T-helper 1 cell (primary cell): ENCODE results near the gene PLOD1.
"Not testable (repeated sequence)": the region's sequence is repeated elsewhere in the genome, so short reads cannot be mapped to it uniquely, and the experiment has no call there.

Source experiments
- DNase-seq, 5 donors: peaks; one replicate each; pipeline ENCODE4 v3.0.0-alpha.2; 2012 to 2020
- total RNA-seq, 4 donors: gene quantifications; one replicate each; lab custom pipeline; 2026; lab: John Stamatoyannopoulos, UW

The PLOD1 gene
- total RNA-seq, result 1.3 to 3.8 (median 2.6) reads per million in 4 donors

DNA sequence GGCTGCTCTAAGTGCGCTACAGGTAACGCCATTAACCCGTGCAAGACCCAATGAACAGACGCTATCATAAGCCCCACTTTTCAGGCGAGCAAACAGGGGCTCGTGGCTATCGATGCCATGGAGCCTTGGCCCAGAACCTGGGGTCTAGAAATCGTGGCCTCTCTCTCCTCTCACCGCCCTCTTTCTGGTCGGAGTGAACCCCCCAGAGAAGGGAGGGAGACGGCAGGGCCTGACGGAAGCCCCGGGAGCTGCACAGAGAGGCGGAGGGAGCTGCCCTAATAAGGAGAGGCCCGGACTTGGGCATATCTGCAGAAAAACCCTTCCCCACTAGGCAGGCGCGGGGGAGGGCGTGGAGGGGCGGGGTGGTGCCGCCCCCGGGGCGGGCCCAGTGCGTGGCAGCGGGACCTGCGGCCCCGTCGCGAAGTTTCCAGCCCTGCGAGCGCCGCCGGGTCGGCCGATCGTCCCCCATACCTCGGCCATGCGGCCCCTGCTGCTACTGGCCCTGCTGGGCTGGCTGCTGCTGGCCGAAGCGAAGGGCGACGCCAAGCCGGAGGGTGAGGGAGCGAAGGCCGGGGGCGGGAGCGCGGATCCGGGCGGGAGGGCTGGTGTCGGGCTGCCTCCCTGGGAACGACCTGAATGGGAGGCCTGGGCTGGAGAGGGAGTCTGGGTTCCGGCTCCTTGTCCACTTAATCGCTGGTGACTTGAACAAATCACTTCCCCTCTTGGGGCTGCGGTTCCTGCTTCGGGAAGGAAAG lies at the start of gene PLOD1:
Gene PLOD1, plus strand, starts transcription at position 416 of the 755 bp plus-strand sequence. Its CDS starts 63 bp downstream, at position 479.
- peak; percentile 70 to 90 (median 79) for DNase-seq

DNA sequence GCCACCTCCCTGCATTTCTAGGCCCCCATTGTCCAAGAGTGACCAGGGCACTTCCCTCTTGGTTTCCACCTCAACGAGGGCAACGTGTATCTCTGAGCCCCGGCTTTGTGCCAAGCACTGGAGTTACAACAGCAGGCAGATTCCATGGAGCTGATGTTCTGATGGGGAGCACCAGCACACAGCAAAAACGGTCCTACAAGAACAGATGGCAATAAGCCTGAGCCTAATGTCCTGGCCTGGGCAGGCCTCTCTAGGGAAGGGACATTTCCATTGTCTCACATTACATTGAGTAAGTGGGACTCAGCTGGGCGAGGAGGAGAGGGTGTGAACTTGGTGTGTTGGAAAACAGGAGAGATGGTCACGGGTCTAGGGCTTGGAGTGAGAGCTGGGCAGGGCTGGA lies 48.6 kb upstream of the PLOD1 start:
- no peak for DNase-seq

- no peak for DNase-seq
These were observed 47.4 kb upstream of the PLOD1 start for GRCh38 chr1:11886986-11887665.

DNA sequence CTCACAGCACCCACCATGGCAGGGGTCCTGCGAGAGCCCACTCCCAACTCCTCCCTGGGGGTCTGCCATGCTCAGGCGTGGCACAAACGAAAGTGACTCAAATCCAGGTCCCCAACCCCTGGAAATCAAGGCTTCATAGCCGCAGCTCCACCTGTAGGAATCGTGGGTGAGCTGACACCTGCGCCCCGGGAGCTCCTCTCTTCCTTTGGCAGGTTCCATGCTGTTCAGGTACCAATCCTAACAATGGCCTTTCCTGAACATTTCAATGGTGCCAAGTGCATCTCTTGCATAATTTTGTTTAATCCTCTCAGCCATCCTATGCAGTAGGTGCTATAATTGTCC lies 46.9 kb upstream of the PLOD1 start:
- DNase-seq, result no peak

DNA sequence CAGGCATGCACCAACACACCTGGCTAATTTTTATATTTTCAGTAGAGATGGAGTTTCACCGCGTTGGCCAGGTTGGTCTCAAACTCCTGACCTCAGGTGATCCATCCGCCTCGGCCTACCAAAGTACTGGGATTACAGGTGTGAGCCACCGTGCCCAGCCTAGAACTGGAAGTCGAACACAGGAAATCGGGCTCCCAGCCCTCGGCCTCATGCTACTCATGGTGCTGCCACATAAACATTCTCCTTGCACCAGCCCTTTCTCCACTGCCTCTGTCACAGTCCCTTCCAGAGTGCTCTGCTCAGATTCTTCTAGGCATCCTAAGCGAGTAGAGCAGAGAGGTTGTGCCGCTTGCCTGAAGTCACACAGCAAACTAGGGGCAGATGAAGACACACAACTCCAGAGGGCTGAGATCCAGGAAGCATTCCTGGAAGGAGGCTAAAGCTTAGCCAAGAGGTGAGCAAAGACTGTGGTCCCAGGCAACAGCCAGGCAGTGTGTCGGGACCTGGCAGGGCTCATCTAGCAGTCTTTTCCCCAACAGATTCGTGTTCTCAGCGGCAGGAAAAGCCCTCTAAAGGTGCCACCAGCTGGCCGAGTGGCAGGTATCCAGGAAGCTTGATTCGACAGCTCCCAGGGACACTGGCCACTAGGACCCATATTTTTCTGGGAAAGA lies 46.2 kb upstream of the PLOD1 start:
- no peak for DNase-seq

- no peak for DNase-seq
These were observed 45.7 kb upstream of the PLOD1 start for GRCh38 chr1:11888877-11889208.

DNA sequence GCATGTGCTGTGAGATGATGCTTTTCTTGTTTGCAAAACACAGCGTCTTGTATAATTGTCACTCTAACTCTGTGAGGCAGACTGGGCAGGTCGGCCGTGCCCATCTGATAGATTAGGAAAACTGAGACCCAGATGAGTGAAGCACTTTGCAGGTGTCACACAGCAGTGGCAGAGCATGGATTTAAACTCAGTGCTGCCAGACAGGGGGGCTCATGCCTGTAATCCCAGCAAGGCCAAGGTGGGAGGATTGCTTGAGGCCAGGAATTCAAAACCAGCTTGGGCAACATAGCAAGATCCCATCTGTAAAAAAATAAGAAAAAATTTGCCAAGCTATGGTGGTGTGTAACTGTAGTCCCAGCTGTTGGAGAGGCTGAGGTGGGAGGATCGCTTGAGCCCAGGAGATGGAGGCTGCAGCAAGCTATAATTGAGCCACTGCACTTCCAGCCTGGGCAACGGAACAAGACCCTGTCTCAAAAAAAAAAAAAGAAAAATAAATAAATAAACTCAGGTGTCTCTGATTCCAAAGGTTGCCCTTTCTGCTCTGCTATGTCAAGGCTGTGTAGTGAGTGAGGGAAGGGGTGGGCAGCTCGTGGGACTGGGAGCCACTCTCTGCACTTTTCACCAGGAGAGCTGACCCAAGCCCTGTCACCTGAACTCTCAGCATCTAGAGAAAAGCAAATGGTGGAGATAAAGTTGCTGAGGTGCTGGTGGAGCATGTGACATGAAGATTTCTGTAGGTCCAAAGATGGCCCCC lies 42.9 kb upstream of the PLOD1 start:
- DNase-seq, result no peak

- DNase-seq, result peak; percentile 36 to 65 (median 52)
These were observed 40.6 kb upstream of the PLOD1 start for GRCh38 chr1:11893907-11894251.

DNA sequence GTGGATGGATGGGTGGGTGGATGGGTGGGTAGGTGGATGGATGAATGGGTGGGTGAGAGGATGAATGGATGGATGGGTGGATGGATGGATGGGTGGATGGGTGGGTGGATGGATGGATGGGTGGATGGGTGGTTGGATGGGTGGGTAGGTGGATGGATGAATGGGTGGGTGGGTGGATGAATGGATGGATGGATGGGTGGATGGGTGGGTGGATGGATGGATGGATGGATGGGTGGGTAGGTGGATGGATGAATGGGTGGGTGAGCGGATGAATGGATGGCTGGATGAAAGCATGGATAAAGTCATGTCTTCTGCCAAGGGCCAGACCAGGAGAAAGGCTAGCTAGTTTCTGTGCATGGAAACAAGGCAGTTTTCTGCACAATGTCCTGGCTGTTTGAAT lies 40.0 kb upstream of the PLOD1 start:
- not testable (repeated sequence) for DNase-seq

DNA sequence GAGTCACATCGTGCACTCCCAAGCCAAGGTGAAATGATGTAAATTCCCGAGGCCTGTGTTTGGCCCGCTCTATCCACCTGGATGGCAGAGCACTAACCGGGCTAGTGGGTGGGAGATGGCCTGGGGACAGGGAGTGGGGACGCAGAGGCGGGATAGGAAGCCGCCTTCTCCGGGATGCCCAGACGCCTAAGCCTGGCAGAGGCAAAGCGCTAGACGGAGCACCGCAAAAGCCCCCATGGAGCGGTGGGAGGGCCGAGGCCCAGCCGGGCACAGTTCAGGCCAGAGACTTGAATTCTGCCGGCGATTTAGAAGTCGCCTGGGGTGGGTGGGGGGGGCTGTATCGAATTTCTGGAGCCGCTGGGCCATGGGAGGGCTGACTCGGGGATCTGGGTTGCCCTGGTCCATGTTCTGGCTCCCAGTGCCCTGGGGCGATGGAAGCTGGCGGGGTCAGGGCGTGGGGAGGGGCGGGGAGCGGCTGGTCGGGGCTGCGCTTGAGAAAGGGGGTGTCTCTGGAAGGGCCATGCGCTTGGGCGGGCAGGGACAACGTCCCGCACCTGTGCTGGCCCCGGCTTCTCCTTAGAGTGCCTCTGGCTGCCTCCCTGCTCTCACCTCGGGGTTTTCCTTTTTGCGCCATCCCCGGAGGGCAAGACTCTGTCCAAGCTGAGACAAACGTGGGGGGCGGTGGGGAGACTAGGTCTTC lies 36.3 kb upstream of the PLOD1 start:
- no peak for DNase-seq

- DNase-seq, result no peak
These were observed 35.6 kb upstream of the PLOD1 start for GRCh38 chr1:11898831-11899467.

GRCh38 chr1:11901446-11901845 lies 33.1 kb upstream of the PLOD1 start:
- not testable (repeated sequence) for DNase-seq

DNA sequence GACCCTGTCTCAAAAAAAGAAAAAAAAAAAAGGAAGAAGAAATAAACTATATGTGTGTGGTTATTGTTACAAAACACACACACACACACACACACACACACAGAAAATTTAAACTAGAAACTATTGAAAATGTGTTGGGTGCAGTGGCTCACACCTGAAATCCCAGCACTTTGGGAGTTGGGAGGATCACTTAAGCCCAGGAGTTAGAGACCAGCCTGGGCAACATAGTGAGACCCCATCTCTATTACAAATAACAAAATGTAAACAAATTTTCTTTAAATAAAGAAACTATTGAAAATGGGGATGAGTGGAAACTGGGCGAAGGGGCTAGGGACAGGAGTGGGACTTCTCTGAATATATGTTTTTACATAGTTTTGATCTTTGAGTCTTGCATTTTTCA lies 31.3 kb upstream of the PLOD1 start:
- DNase-seq, result no peak

DNA sequence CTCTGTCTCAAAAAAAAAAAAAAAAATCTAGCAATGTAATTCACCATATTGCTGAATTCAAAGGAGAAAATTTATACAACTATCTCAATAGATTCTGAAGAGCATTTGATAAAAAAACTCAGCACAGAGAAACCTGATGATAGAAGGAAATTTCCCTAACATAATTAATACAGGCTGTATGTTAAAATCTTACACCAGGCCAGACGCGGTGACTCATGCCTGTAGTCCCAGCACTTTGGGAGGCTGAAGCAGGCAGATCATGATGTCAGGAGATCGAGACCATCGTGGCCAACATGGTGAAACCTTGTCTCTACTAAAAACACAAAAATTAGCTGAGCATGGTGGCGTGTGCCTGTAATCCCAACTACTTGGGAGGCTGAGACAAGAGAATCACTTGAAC lies 30.4 kb upstream of the PLOD1 start:
- not testable (repeated sequence) for DNase-seq

- no peak for DNase-seq
These were observed 29.5 kb upstream of the PLOD1 start for GRCh38 chr1:11904978-11905377.

DNA sequence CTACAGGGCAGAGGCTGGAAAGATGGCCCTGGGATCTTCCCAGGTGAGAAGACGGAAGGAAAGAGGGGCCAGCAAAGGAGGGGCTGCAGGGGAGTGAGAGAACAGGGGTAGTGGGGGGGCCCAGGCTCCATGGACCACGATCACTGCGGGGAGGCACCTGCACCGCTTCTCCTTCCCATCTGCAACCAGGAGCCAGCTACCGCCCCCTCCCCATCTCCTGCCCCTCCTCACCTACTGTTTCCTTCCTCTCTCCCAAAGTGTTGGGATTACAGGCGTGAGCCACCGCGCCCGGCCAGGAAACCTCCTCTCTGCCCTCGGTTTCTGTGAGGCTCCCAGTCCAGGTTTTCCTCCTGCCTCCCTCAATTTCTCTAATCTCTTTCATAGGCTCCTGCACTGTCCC lies 27.6 kb upstream of the PLOD1 start:
- DNase-seq, result no peak

- peak; percentile 82 to 96 (median 86) for DNase-seq
These were observed 27.0 kb upstream of the PLOD1 start for GRCh38 chr1:11907275-11908094.

DNA sequence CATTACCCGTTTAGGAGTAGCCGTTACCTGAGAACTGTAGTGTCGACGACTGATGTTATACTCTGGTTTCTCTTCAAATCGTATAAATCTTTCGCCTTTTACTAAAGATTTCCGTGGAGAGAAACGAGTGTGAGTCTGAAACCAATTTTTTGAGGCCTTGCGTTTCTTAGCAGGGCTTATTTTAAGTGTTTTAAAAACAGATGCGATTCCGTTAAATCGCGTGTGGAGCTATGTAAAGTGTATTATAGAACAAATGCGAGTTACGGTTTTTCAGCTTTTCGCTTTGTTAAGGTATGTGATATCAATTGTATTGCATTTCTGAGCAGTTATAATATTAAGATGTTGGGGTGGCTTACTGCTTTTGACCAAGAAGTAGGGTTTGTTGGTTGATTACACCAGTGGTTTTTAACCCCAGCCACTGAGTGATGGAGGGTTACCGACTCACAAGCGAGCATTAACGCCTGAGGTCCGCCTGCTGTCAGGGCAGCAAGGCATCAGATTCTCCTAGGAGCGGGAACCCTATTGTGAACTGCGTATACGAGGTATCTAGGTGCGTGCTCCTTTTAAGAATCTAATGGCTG lies 26.3 kb upstream of the PLOD1 start:
- DNase-seq, result peak in 4 of 5 donors; percentile 39 to 95 (median 58)

- not testable (repeated sequence) for DNase-seq
These were observed 23.6 kb upstream of the PLOD1 start for GRCh38 chr1:11910914-11911228.

DNA sequence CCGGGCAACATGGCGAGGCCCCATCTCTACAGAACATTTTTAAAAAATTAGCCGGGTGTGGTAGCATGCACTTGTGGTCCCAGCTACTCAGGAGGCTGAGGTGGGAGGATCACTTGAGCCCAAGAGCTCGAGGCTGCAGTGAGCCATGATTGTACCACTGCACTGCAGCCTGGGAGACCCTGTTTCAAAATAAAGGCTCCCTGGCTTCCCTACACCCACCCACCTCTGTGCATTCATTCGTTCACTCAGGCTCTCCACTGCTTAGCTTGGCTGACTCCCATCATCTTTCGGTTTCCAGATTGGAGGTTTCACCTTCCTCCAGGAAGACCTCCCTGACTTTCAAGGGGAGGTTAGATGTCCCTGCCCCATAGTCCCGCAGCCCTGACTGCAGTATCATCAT lies 22.5 kb upstream of the PLOD1 start:
- no peak for DNase-seq
